Activated CD8-positive, alpha-beta T cell treated with anti-CD3 and anti-CD28 coated beads for 36 hours (primary cell): ENCODE measurements around the gene SLC26A1. TPM values are rescaled to one million over a fixed set of nuclear protein-coding genes. Genes with fewer than 3 reads are reported as not detected.

Experiments used
- ATAC-seq: fragments of 200-7000 bp; cut with Tn5 transposase; one replicate; pipeline ENCODE4 v1.10.0; 2021; ENCODE audit warnings: mild to moderate bottlenecking, moderate library complexity
- CTCF ChIA-PET: fragments of 350-600 bp; sonication (Branson Sonifier 250); formaldehyde crosslinking; loops from one replicate; lab custom pipeline; 2021; ENCODE audit warnings: antibody characterized with exemption; lab: Charles Lee
- POLR2A ChIA-PET: fragments of 350-600 bp; sonication (Branson Sonifier 250); formaldehyde crosslinking; loops from one replicate; lab custom pipeline; 2021; ENCODE audit warnings: antibody characterized with exemption; lab: Charles Lee
- DNase-seq: peaks from one replicate; pipeline ENCODE4 v3.0.0-alpha.2; 2020
- H3K27ac Mint-ChIP-seq: one replicate; pipeline ENCODE4 v1.8.0; 2021; ENCODE audit warnings: mild to moderate bottlenecking, mixed read lengths
- H3K27me3 Mint-ChIP-seq: one replicate; pipeline ENCODE4 v1.8.0; 2021; ENCODE audit warnings: mixed read lengths
- H3K36me3 Mint-ChIP-seq: one replicate; pipeline ENCODE4 v1.8.0; 2021; ENCODE audit warnings: low read depth, mixed read lengths
- H3K4me1 Mint-ChIP-seq: one replicate; pipeline ENCODE4 v1.8.0; 2021; ENCODE audit warnings: low read depth, mixed read lengths
- H3K4me3 Mint-ChIP-seq: one replicate; pipeline ENCODE4 v1.8.0; 2021; ENCODE audit warnings: mild to moderate bottlenecking, moderate library complexity, mixed read lengths
- H3K9me3 Mint-ChIP-seq: one replicate; pipeline ENCODE4 v1.8.0; 2021; ENCODE audit warnings: mixed read lengths
- CTCF ChIP-seq: fragments of 200-600 bp; IDR thresholded peaks from one replicate; pipeline ENCODE4 v1.8.0; 2022; ENCODE audit warnings: antibody characterized with exemption, mild to moderate bottlenecking
- intact Hi-C: fragments of 100-400 bp; cut with micrococcal nuclease; formaldehyde crosslinking; loops from one replicate; pipeline ENCODE4 v1.10.0; 2022
- total RNA-seq, 2 experiments: library from RNA; stranded (reverse); gene quantifications; one replicate each; pipeline ENCODE4 v1.2.3, GENCODE V29; 2021

The SLC26A1 gene
- total RNA-seq, 2 experiments from 2014 or later, result 0.27 TPM; not detected in 1

GRCh38 chr4:1027915-1028238 is 34.7 kb upstream of the SLC26A1 start:
- POLR2A ChIA-PET, result interaction anchor here (0.6 to 1.3 kb wide), 2 partner anchors 14 to 227 kb away, joined by 3 read pairs; no protein-coding TSS in a partner anchor
- CTCF ChIA-PET, result no interaction called here
- H3K27me3 Mint-ChIP-seq, result no peaks in the 10 kb centered on the region
- H3K27ac Mint-ChIP-seq, result no peak overlapping the region
- H3K9me3 Mint-ChIP-seq, result no peaks in the 10 kb centered on the region
- peaks cover 6% of the 10 kb centered on the region for H3K4me1 Mint-ChIP-seq
- DNase-seq (no peak), ATAC-seq (no peak)
- no peak overlapping the region for H3K4me3 Mint-ChIP-seq
- peaks cover 11% of the 10 kb centered on the region for H3K36me3 Mint-ChIP-seq
- no peak for TF ChIP-seq CTCF
- intact Hi-C loops, result no loop called here

- intact Hi-C loops, result no loop called here
- TF ChIP-seq CTCF, result no peak
- no peak overlapping the region for H3K27ac Mint-ChIP-seq
These were observed 34.2 kb upstream of the SLC26A1 start for GRCh38 chr4:1027219-1027914.

DNA sequence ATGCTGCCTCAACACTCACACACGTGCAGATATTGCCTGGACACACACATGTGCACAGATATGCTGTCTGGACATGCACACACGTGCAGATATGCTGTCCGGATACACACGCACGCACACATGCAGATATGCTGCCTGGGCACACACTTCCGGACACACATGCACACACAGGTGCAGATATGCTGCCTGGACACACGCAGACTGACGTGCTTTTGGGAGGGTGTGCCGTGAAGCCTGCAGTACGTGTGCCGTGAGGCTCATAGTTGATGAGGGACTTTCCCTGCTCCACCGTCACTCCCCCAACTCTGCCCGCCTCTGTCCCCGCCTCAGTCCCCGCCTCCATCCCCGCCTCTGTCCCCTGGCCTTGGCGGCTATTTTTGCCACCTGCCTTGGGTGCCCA is 32.9 kb upstream of the SLC26A1 start:
- Mint-ChIP-seq H3K9me3 (no peaks in the 10 kb centered on the region), H3K27ac (no peak overlapping the region), H3K4me3 (no peak overlapping the region), H3K36me3 (peaks cover 11% of the 10 kb centered on the region), H3K4me1 (peaks cover 6% of the 10 kb centered on the region), H3K27me3 (no peaks in the 10 kb centered on the region)
- CTCF ChIA-PET, result no interaction called here
- TF ChIP-seq CTCF, result no peak
- POLR2A ChIA-PET, result no interaction called here
- DNase-seq (peak; percentile 70), ATAC-seq (peak; percentile 92)
- intact Hi-C loops, result no loop called here

More at GRCh38 chr4:1027219-1027914, 34.2 kb upstream of the SLC26A1 start:
- DNase-seq (no peak), ATAC-seq (no peak)
- Mint-ChIP-seq H3K36me3 (peaks cover 11% of the 10 kb centered on the region), H3K4me1 (peaks cover 6% of the 10 kb centered on the region), H3K27me3 (no peaks in the 10 kb centered on the region), H3K9me3 (no peaks in the 10 kb centered on the region), H3K4me3 (no peak overlapping the region)
- ChIA-PET CTCF (no interaction called here), POLR2A (interaction anchor here (0.6 to 1.3 kb wide), 2 partner anchors 13 to 228 kb away, joined by 3 read pairs; no protein-coding TSS in a partner anchor)

DNA sequence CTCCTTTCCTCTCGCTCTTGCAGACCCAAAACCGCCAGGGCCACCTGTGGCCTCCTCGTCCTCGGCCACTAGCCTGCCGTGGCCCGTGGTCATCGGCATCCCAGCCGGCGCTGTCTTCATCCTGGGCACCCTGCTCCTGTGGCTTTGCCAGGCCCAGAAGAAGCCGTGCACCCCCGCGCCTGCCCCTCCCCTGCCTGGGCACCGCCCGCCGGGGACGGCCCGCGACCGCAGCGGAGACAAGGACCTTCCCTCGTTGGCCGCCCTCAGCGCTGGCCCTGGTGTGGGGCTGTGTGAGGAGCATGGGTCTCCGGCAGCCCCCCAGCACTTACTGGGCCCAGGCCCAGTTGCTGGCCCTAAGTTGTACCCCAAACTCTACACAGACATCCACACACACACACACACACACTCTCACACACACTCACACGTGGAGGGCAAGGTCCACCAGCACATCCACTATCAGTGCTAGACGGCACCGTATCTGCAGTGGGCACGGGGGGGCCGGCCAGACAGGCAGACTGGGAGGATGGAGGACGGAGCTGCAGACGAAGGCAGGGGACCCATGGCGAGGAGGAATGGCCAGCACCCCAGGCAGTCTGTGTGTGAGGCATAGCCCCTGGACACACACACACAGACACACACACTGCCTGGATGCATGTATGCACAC is 31.8 kb upstream of the SLC26A1 start:
- peaks cover 11% of the 10 kb centered on the region for H3K36me3 Mint-ChIP-seq
- no peaks in the 10 kb centered on the region for H3K9me3 Mint-ChIP-seq
- CTCF ChIA-PET, result no interaction called here

More for the DNA sequence above, 31.8 kb upstream of the SLC26A1 start:
- intact Hi-C loops, result no loop called here
- DNase-seq, result no peak
- no peaks in the 10 kb centered on the region for H3K27me3 Mint-ChIP-seq
- POLR2A ChIA-PET, result no interaction called here
- H3K27ac Mint-ChIP-seq, result no peak overlapping the region
- no peak for ATAC-seq
- peaks cover 6% of the 10 kb centered on the region for H3K4me1 Mint-ChIP-seq
- no peak for TF ChIP-seq CTCF
- no peak overlapping the region for H3K4me3 Mint-ChIP-seq
